HG03378 (cell line): ENCODE measurements around the gene HDAC4.

Experiments
- ATAC-seq: cut with Tn5 transposase; IDR thresholded peaks from one replicate; pipeline ENCODE4 v1.9.1; 2021; ENCODE audit warnings: mild to moderate bottlenecking, moderate library complexity; ENCODE audit not compliant: unreplicated experiment

HDAC4 gene

GRCh38 chr2:239398521-239398921, 2.3 kb downstream of the HDAC4 start:
- ATAC-seq: no peak

GRCh38 chr2:239397931-239398471, 2.8 kb downstream of the HDAC4 start:
- ATAC-seq: no peak

- ATAC-seq: no peak
Measured at GRCh38 chr2:239396881-239397681, 3.7 kb downstream of the HDAC4 start.

GRCh38 chr2:239395524-239395923, 5.3 kb downstream of the HDAC4 start:
- no peak for ATAC-seq

- ATAC-seq: no peak
Measured at GRCh38 chr2:239394978-239395377, 5.8 kb downstream of the HDAC4 start.

GRCh38 chr2:239394346-239394945, 6.4 kb downstream of the HDAC4 start:
- ATAC-seq: no peak

GRCh38 chr2:239393941-239394340, 6.9 kb downstream of the HDAC4 start:
- ATAC-seq: no peak

GRCh38 chr2:239393388-239393940, 7.4 kb downstream of the HDAC4 start:
- no peak for ATAC-seq

GRCh38 chr2:239392688-239393387, 8.0 kb downstream of the HDAC4 start:
- ATAC-seq: no peak

GRCh38 chr2:239392072-239392357, 8.8 kb downstream of the HDAC4 start:
- no peak for ATAC-seq

- no peak for ATAC-seq
Measured at GRCh38 chr2:239391286-239392071, 9.3 kb downstream of the HDAC4 start.

- ATAC-seq: no peak
Measured at GRCh38 chr2:239390546-239391285, 10.1 kb downstream of the HDAC4 start.

- no peak for ATAC-seq
Measured at GRCh38 chr2:239389414-239390329, 11.1 kb downstream of the HDAC4 start.

GRCh38 chr2:239388236-239389151, 12.3 kb downstream of the HDAC4 start:
- no peak for ATAC-seq

- ATAC-seq: no peak
Measured at GRCh38 chr2:239387811-239388210, 13.0 kb downstream of the HDAC4 start.

- ATAC-seq: no peak
Measured at GRCh38 chr2:239386872-239387445, 13.9 kb downstream of the HDAC4 start.

- ATAC-seq: no peak
Measured at GRCh38 chr2:239386001-239386670, 14.7 kb downstream of the HDAC4 start.
